Ascending aorta (tissue), 2 donors: ENCODE measurements around the gene CRACR2A. TPM values are rescaled to one million over a fixed set of nuclear protein-coding genes. Genes with fewer than 3 reads are reported as not detected.

Source experiments
- DNase-seq, 2 donors: peaks; one replicate each; pipeline ENCODE4 v3.0.0-alpha.2; 2019; ENCODE audit warnings: low spot score in 2 of 2
- H3K27ac ChIP-seq, 2 donors: fragments of 200-600 bp; sonication (generic); one replicate each; pipeline ENCODE4 v1.5.1; 2016 to 2017; ENCODE audit warnings: mild to moderate bottlenecking in 1 of 2
- H3K27me3 ChIP-seq: fragments of 200-600 bp; sonication (generic); one replicate; pipeline ENCODE4 v1.5.1; 2017
- H3K36me3 ChIP-seq, 2 donors: fragments of 200-600 bp; sonication (generic); one replicate each; pipeline ENCODE4 v1.5.1; 2016
- H3K4me1 ChIP-seq, 2 donors: fragments of 200-600 bp; sonication (generic); one replicate each; pipeline ENCODE4 v1.5.1; 2016 to 2017; ENCODE audit warnings: mild to moderate bottlenecking in 1 of 2
- H3K4me3 ChIP-seq, 2 donors: fragments of 200-600 bp; sonication (generic); one replicate each; pipeline ENCODE4 v1.5.1; 2016 to 2017; ENCODE audit warnings: mild to moderate bottlenecking in 1 of 2
- H3K9me3 ChIP-seq, 2 donors: fragments of 200-600 bp; sonication (generic); one replicate each; pipeline ENCODE4 v1.5.1; 2016
- CTCF ChIP-seq, 3 experiments: fragments of 200-600 bp in 2 of 3; fragments of 450-650 bp in 1 of 3; sonication (generic) in 2 of 3; IDR thresholded peaks; one replicate each; pipeline ENCODE4 v1.5.1; 2016 to 2019; ENCODE audit warnings: antibody characterized with exemption in 3 of 3, mild to moderate bottlenecking in 1 of 3, moderate library complexity in 1 of 3
- intact Hi-C: fragments of 100-400 bp; cut with DNase I; formaldehyde crosslinking; loops from one replicate; pipeline ENCODE4 v1.15.1; 2023
- total RNA-seq: library from RNA; depleted of rRNA; stranded (reverse); fragments of >200 nt; gene quantifications from one replicate; pipeline ENCODE4 v1.1.0, GENCODE V29; 2016

CRACR2A gene
- total RNA-seq, 1 donor from 2014 or later: 0.53 TPM

- Histone ChIP-seq H3K36me3 (no peaks in the 10 kb centered on the region), H3K4me3 (no peak overlapping the region), H3K9me3 (no peaks in the 10 kb centered on the region), H3K4me1 (no peaks in the 10 kb centered on the region), H3K27me3 (no peaks in the 10 kb centered on the region), H3K27ac (no peak overlapping the region)
- DNase-seq: no peak
- TF ChIP-seq CTCF (IDR thresholded peaks at IDR 0.05): no peak
- intact Hi-C loops: no loop called here
Measured at GRCh38 chr12:3670083-3670620, 82.8 kb downstream of the CRACR2A start.

- no peak for DNase-seq
- H3K27ac ChIP-seq: no peak overlapping the region
- H3K4me3 ChIP-seq: no peak overlapping the region
- H3K36me3 ChIP-seq: no peaks in the 10 kb centered on the region
- intact Hi-C loops: no loop called here
- TF ChIP-seq CTCF (IDR thresholded peaks at IDR 0.05): no peak
- H3K27me3 ChIP-seq: no peaks in the 10 kb centered on the region
- no peaks in the 10 kb centered on the region for H3K4me1 ChIP-seq
- no peaks in the 10 kb centered on the region for H3K9me3 ChIP-seq
Measured at GRCh38 chr12:3669594-3669993, 83.3 kb downstream of the CRACR2A start.

- H3K27me3 ChIP-seq: no peaks in the 10 kb centered on the region
- DNase-seq: no peak
- intact Hi-C loops: no loop called here
- H3K36me3 ChIP-seq: no peaks in the 10 kb centered on the region
- H3K4me3 ChIP-seq: no peak overlapping the region
- TF ChIP-seq CTCF (IDR thresholded peaks at IDR 0.05): no peak
- H3K27ac ChIP-seq: no peak overlapping the region
- no peaks in the 10 kb centered on the region for H3K9me3 ChIP-seq
- H3K4me1 ChIP-seq: no peaks in the 10 kb centered on the region
Measured at GRCh38 chr12:3668479-3669165, 84.3 kb downstream of the CRACR2A start.

- intact Hi-C loops: no loop called here
- Histone ChIP-seq H3K36me3 (no peaks in the 10 kb centered on the region), H3K27ac (no peak overlapping the region), H3K27me3 (no peaks in the 10 kb centered on the region), H3K4me3 (no peak overlapping the region), H3K4me1 (no peaks in the 10 kb centered on the region), H3K9me3 (no peaks in the 10 kb centered on the region)
- TF ChIP-seq CTCF (IDR thresholded peaks at IDR 0.05): no peak
- no peak for DNase-seq
Measured at GRCh38 chr12:3667485-3667884, 85.4 kb downstream of the CRACR2A start.

GRCh38 chr12:3666441-3666840 is 86.5 kb downstream of the CRACR2A start:
- Histone ChIP-seq H3K27me3 (no peaks in the 10 kb centered on the region), H3K27ac (no peak overlapping the region)
- DNase-seq: no peak

More at GRCh38 chr12:3666441-3666840, 86.5 kb downstream of the CRACR2A start:
- TF ChIP-seq CTCF (IDR thresholded peaks at IDR 0.05): no peak
- Histone ChIP-seq H3K9me3 (no peaks in the 10 kb centered on the region), H3K4me3 (no peak overlapping the region), H3K4me1 (no peaks in the 10 kb centered on the region), H3K36me3 (no peaks in the 10 kb centered on the region)
- intact Hi-C loops: no loop called here
